ENCODE results near the gene SORBS1. TPM values are rescaled to one million over a fixed set of nuclear protein-coding genes. Genes with fewer than 3 reads are reported as not detected.

SORBS1 gene
- total and polyA plus RNA-seq, 8 donors, result 11.4 to 25.6 (median 16.8) TPM

GRCh38 chr10:95459446-95460045 is 101.6 kb downstream of the SORBS1 start:
- Histone ChIP-seq H3K4me3 (no peak overlapping the region), H3K9me3 (no peaks in the 10 kb centered on the region), H3K27ac (no peak overlapping the region), H3K4me1 (peaks cover 0 to 11% (median 4%) of the 10 kb centered on the region in 3 donors), H3K27me3 (no peaks in the 10 kb centered on the region), H3K36me3 (no peaks in the 10 kb centered on the region)
- no peak for ATAC-seq
- intact Hi-C loops (cut with DNase I), result no loop called here
- TF ChIP-seq CTCF (IDR thresholded peaks at IDR 0.05), result no peak
- 80 to 83% methylated on average over 9 of the region's 9 CpGs for WGBS, 2 donors
- DNase-seq, result no peak
- FAIRE-seq, result no peak

- DNase-seq (no peak), FAIRE-seq (no peak), ATAC-seq (no peak)
- Histone ChIP-seq H3K27me3 (no peaks in the 10 kb centered on the region), H3K27ac (no peak overlapping the region), H3K36me3 (no peaks in the 10 kb centered on the region), H3K4me1 (peaks cover 0 to 4% (median 4%) of the 10 kb centered on the region in 3 donors), H3K9me3 (no peaks in the 10 kb centered on the region), H3K4me3 (no peak overlapping the region)
- 33 to 42% methylated on average over 1 of the region's 1 CpG for WGBS, 2 donors
- no peak for TF ChIP-seq CTCF (IDR thresholded peaks at IDR 0.05)
- intact Hi-C loops (cut with DNase I), result no loop called here
Measured at GRCh38 chr10:95458871-95459270, 102.3 kb downstream of the SORBS1 start.

GRCh38 chr10:95458014-95458413 is 103.2 kb downstream of the SORBS1 start:
- Histone ChIP-seq H3K9me3 (no peaks in the 10 kb centered on the region), H3K36me3 (no peaks in the 10 kb centered on the region), H3K4me1 (peaks cover 0 to 4% (median 4%) of the 10 kb centered on the region in 3 donors), H3K27me3 (no peaks in the 10 kb centered on the region), H3K27ac (no peak overlapping the region), H3K4me3 (no peak overlapping the region)
- ATAC-seq (no peak), FAIRE-seq (no peak), DNase-seq (no peak)
- TF ChIP-seq CTCF (IDR thresholded peaks at IDR 0.05), result no peak
- intact Hi-C loops (cut with DNase I), result no loop called here
- 54 to 59% methylated on average over 2 of the region's 2 CpGs for WGBS, 2 donors

- intact Hi-C loops (cut with DNase I), result no loop called here
- Histone ChIP-seq H3K27ac (peak overlapping the region in 1 of 4 donors; percentile 10), H3K9me3 (no peaks in the 10 kb centered on the region), H3K4me3 (no peak overlapping the region), H3K36me3 (no peaks in the 10 kb centered on the region), H3K4me1 (peaks cover 0 to 4% (median 4%) of the 10 kb centered on the region in 3 donors), H3K27me3 (no peaks in the 10 kb centered on the region)
- WGBS, 2 donors, result 64 to 71% methylated on average over 5 of the region's 5 CpGs
- DNase-seq (no peak), FAIRE-seq (no peak), ATAC-seq (peak in 3 of 4 donors; percentile 43 to 63 (median 45))
- no peak for TF ChIP-seq CTCF (IDR thresholded peaks at IDR 0.05)
Measured at GRCh38 chr10:95457319-95457886, 103.8 kb downstream of the SORBS1 start.

- H3K27me3 ChIP-seq, result no peaks in the 10 kb centered on the region
- H3K27ac ChIP-seq, result no peak overlapping the region
- no peak overlapping the region for H3K4me3 ChIP-seq
- peaks cover 0 to 4% (median 4%) of the 10 kb centered on the region in 3 donors for H3K4me1 ChIP-seq
- FAIRE-seq (no peak), ATAC-seq (peak in 2 of 4 donors; percentile 27 to 48), DNase-seq (no peak)
- H3K36me3 ChIP-seq, result no peaks in the 10 kb centered on the region
- intact Hi-C loops (cut with DNase I), result no loop called here
- no peaks in the 10 kb centered on the region for H3K9me3 ChIP-seq
- WGBS, 2 donors, result 95% methylated on average over 2 of the region's 2 CpGs
- TF ChIP-seq CTCF (IDR thresholded peaks at IDR 0.05), result no peak
Measured at GRCh38 chr10:95456516-95456915, 104.7 kb downstream of the SORBS1 start.

Measured in pancreas (tissue), 10 donors.